H1 (cell line): ENCODE data around the gene KRT77. TPM values are rescaled to one million over a fixed set of nuclear protein-coding genes. Genes with fewer than 3 reads are reported as not detected.

ENCODE experiments used
- CREB1 ChIP-seq: IDR thresholded peaks from 2 replicates; pipeline ENCODE4 v1.6.1; 2012; ENCODE audit warnings: inconsistent platforms
- E2F6 ChIP-seq: IDR thresholded peaks from 2 replicates; pipeline ENCODE4 v1.6.1; 2012; ENCODE audit warnings: inconsistent platforms
- EP300 ChIP-seq, 2 experiments: IDR thresholded peaks; 1 replicate in 1 of 2; 2 replicates in 1 of 2; pipeline ENCODE4 v1.6.1; 2011 to 2012; ENCODE audit warnings: low read depth in 2 of 2, low read length in 2 of 2, mild to moderate bottlenecking in 2 of 2, borderline replicate concordance in 1 of 2, inconsistent platforms in 1 of 2, moderate library complexity in 1 of 2
- MAX ChIP-seq: IDR thresholded peaks from 2 replicates; pipeline ENCODE4 v1.6.1; 2012; ENCODE audit warnings: inconsistent platforms
- polyA plus RNA-seq, 7 experiments: library from polyadenylated mRNA; depleted of rRNA in 3 of 7; stranded (reverse) in 5 of 7; unstranded in 2 of 7; fragments of >200 nt in 5 of 7; fragments of 200-250 nt in 2 of 7; gene quantifications; 1 replicate in 5 of 7; 2 replicates in 1 of 7; 4 replicates in 1 of 7; pipeline versions ENCODE4 v1.2.1 to v1.2.3, GENCODE V29; 2011 to 2013; ENCODE audit warnings: missing spikeins in 2 of 7, mixed read lengths in 2 of 7
- total RNA-seq: library from RNA; stranded (reverse); fragmentation: NEBNext Ultra II Directional; extraction: Animal tissue kit (Norgen Biotek cat#: 25700); gene quantifications from 2 replicates; pipeline ENCODE4 v1.2.1, GENCODE V29; 2021

Gene KRT77
- total and polyA plus RNA-seq, 2 of the 8 experiments (the other 6 are each of a cell fraction or from before 2014, with no cell fraction given): 0.02 TPM; not detected in 1

GRCh38 chr12:52681526-52682380 is 21.6 kb downstream of the KRT77 start (continued):
- TF ChIP-seq EP300 (IDR thresholded peaks at IDR 0.05; ENCODE audit: borderline replicate concordance in 1 of 2, low read depth in 2 of 2, low read length in 2 of 2) (no peak), E2F6 (no peak), CREB1 (no peak), MAX (no peak)
- TF ChIP-seq, all 59 proteins: peak for 0
